GM12875 (cell line): Measurements from ENCODE around the gene IGSF21.

Source experiments
- H3K4me3 ChIP-seq: one replicate; pipeline ENCODE4 v1.5.1; 2011; ENCODE audit warnings: low read depth, low read length, control low read depth
- TF ChIP-seq, protein P1 (sequence below): IDR thresholded peaks from 2 replicates; pipeline ENCODE4 v1.5.1; 2011; ENCODE audit warnings: low read depth, mild to moderate bottlenecking, control low read depth, inconsistent platforms, low read length, moderate library complexity, borderline replicate concordance; ENCODE audit not compliant: insufficient read depth

The IGSF21 gene

DNA sequence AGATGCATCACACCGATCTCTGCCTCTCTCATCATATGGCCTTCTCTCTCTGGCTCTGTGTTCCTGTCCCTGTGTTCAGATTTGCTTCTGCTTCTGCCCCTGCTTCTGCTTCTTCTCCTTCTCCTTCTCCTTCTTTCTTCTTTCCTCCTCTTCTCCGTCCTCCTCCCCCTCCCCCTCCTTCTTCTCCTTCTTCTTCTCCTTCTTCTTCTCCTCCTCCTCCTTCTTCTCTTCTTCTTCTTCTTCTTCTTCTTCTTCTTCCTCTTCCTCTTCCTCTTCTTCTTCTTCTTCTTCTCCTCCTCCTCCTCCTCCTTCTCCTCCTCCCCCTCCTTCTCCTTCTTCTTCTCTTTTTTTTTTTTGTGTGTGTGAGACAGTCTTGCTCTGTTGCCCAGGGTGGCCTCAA is 233.2 kb downstream of the IGSF21 start:
- TF ChIP-seq, protein P1, sequence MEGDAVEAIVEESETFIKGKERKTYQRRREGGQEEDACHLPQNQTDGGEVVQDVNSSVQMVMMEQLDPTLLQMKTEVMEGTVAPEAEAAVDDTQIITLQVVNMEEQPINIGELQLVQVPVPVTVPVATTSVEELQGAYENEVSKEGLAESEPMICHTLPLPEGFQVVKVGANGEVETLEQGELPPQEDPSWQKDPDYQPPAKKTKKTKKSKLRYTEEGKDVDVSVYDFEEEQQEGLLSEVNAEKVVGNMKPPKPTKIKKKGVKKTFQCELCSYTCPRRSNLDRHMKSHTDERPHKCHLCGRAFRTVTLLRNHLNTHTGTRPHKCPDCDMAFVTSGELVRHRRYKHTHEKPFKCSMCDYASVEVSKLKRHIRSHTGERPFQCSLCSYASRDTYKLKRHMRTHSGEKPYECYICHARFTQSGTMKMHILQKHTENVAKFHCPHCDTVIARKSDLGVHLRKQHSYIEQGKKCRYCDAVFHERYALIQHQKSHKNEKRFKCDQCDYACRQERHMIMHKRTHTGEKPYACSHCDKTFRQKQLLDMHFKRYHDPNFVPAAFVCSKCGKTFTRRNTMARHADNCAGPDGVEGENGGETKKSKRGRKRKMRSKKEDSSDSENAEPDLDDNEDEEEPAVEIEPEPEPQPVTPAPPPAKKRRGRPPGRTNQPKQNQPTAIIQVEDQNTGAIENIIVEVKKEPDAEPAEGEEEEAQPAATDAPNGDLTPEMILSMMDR, result no peak
- no peak overlapping the region for H3K4me3 ChIP-seq

DNA sequence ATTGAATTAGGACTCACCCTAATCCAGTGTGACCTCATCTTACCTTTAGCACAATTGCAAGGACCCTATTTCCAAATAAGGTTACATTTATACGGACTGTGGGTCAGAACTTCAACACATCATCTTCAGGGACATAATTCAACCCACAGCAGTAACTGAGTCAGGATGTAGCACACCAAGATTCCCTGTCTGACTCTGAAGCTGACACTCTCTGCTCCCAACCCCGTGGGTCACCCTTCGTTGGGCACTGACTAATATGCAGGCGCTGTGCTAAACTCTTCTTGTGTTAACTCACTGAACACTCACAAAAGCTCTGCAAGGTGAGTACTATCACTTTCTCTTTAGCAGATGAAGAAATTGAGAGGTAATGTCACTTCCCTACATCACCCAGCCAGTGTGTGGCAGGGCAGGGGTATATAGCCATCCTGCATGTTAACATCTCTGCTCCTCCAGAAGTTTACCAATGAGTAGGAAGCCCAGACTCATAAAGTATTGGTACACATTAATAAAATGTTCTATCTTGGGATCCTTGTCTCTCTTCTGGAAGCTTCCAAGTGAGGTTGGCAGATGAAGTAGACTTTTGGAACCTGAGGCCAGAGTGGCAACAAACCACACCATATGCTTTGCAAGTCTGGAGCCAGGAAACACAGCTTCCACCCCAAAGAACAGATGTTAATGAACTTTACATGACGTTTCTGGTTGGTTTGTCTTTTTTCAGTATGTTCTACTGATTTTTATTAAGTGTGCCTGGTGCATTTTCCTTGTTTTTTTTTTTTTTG is 233.9 kb downstream of the IGSF21 start:
- no peak overlapping the region for H3K4me3 ChIP-seq
- TF ChIP-seq, protein P1, result no peak

DNA sequence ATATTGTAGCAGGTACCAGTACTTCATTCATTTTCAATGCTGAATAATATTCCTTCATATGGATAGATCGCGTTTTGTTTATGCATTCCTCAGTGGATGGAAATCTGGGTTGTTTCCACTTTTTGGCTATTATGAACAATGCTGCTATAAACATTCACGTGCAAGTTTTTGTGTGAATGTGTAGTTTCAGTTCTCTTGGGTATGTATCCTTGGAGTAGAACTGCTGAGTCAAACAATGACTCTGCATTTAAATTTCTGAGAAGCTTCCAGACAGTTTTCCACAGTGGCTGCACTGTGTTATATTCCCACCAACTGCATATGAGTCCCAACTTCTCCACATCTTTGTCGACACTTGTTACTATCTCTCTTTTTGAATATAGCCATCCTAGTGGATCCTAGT is 235.1 kb downstream of the IGSF21 start:
- TF ChIP-seq, protein P1, result no peak

DNA sequence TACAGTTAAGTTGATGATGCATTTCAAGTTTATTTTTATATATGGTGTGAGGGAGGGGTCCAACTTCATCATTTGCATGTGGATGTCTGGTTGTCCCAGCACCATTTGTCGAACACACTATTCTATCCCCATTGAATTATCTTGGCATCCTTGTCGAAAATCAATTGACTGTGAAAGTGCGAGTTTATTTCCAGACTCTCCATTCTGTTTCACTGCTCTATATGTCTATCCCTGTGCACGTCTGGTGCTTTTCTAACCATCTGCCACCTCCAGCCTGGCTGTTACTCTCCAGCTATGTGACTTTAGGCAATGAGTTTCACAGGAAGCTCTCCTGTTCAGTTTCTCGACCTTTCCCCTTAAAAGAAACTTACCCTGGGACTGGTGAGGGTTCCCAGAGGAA is 236.0 kb downstream of the IGSF21 start:
- no peak overlapping the region for H3K4me3 ChIP-seq
- TF ChIP-seq, protein P1, result no peak

More for the DNA sequence above, 235.1 kb downstream of the IGSF21 start:
- no peak overlapping the region for H3K4me3 ChIP-seq

DNA sequence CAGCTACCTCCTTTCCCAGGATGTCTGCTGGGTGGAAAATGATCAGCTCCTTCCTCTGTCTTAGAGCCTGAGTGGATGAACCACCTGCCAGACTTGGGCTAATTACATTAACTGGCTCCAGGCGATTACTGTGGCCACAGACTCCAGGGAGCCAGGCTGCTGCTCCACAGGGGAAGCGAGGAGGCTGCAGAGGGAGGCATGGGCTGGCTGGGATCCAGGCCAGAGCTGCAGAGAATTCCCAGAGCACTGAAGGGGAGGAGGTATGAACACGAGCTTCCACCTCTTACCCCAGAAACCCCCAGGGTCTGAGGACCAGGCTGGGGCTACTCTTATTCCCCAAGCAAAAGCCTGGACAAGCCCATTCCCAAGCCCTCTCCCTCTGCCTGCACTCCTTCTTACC is 237.2 kb downstream of the IGSF21 start:
- H3K4me3 ChIP-seq, result no peak overlapping the region
- TF ChIP-seq, protein P1, result no peak

DNA sequence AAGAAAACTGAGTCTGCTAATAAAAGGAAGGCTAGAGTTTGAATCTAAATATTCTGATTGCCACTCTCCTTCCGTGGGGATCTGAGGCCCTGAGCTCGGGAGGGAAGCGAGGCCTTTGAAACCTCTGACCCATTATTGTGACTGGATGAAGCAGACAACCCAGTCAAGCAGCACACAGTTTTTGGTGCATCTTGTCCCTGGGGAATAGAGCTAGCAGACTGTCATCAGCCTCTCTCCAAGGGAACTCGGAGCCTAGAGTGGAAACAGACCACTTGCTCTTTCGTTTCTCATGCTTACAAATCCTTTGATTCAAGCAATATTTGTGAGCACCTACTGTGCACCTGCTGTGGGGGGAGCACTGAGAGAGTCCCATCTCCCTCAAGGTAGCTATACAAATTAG is 240.0 kb downstream of the IGSF21 start:
- H3K4me3 ChIP-seq, result no peak overlapping the region
- TF ChIP-seq, protein P1, result no peak

DNA sequence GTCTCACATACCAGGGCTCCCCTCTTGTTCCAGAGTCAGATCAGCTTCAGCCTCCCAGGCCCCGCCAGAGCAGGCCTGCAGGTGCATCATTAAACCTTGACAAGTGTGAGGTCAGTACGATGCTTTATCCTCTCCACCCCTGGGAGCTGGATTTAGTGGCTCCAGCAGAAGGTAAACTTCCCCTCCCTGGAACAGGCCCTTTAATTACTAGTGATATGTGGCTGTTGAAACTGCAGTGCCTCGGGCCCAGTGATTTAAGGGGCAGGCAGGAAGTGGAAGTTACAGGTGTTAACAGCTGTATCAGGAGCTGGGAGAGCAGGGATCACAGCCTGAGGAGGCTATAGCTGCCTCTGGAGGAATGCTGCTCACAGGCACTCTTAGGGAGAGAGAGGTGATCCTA is 240.8 kb downstream of the IGSF21 start:
- no peak overlapping the region for H3K4me3 ChIP-seq
- TF ChIP-seq, protein P1, result no peak
